CD14-positive monocyte (primary cell): ENCODE measurements around the gene IFITM2. TPM values are rescaled to one million over a fixed set of nuclear protein-coding genes. Genes with fewer than 3 reads are reported as not detected.

Experiments
- DNase-seq, 3 donors: peaks; one replicate each; pipeline ENCODE4 v3.0.0-alpha.2; 2011 to 2022
- H2AFZ ChIP-seq: 2 replicates; pipeline ENCODE4 v1.6.0; 2012; ENCODE audit warnings: mild to moderate bottlenecking, low read depth, low read length, inconsistent platforms; ENCODE audit not compliant: insufficient read depth, poor library complexity, severe bottlenecking
- H3K27ac ChIP-seq, 2 donors: 1 replicate in 1 of 2; 2 replicates in 1 of 2; pipeline ENCODE4 v1.5.1; 2012 to 2013; ENCODE audit warnings: low read length in 2 of 2, control low read depth in 1 of 2, inconsistent platforms in 1 of 2, low read depth in 1 of 2, mild to moderate bottlenecking in 1 of 2
- H3K27me3 ChIP-seq, 2 donors: one replicate each; pipeline versions ENCODE4 v1.6.0 to v1.6.1; 2011 to 2013; ENCODE audit warnings: low read length in 2 of 2; ENCODE audit not compliant: control insufficient read depth in 2 of 2, insufficient read depth in 2 of 2
- H3K36me3 ChIP-seq, 2 donors: replicated peaks in 1 of 2; 1 replicate in 1 of 2; 2 replicates in 1 of 2; pipeline versions ENCODE4 v1.5.1 to v1.6.1; 2012 to 2013; ENCODE audit warnings: low read length in 2 of 2, control low read depth in 1 of 2, inconsistent platforms in 1 of 2, mild to moderate bottlenecking in 1 of 2; ENCODE audit not compliant: insufficient read depth in 2 of 2, control insufficient read depth in 1 of 2
- H3K4me1 ChIP-seq, 2 donors: 1 replicate in 1 of 2; 2 replicates in 1 of 2; pipeline versions ENCODE4 v1.5.1 to v1.6.1; 2012 to 2013; ENCODE audit warnings: low read length in 2 of 2, control low read depth in 1 of 2, inconsistent platforms in 1 of 2, mild to moderate bottlenecking in 1 of 2, moderate library complexity in 1 of 2; ENCODE audit not compliant: insufficient read depth in 2 of 2, control insufficient read depth in 1 of 2
- H3K4me2 ChIP-seq: replicated peaks from 2 replicates; pipeline ENCODE3; 2012; ENCODE audit warnings: low read length, moderate library complexity, mild to moderate bottlenecking; ENCODE audit not compliant: poor library complexity, severe bottlenecking; ENCODE audit errors: extremely low read depth
- H3K4me3 ChIP-seq, 3 experiments: fragments of 200-600 bp in 1 of 3; sonication (generic) in 1 of 3; replicated peaks in 1 of 3; 1 replicate in 2 of 3; 2 replicates in 1 of 3; pipeline ENCODE4 v1.5.1; 2011 to 2013; ENCODE audit warnings: low read length in 3 of 3, mild to moderate bottlenecking in 3 of 3, control low read depth in 2 of 3, low read depth in 2 of 3, inconsistent platforms in 1 of 3, moderate library complexity in 1 of 3
- H3K79me2 ChIP-seq: 2 replicates; pipeline ENCODE4 v1.6.0; 2012; ENCODE audit warnings: mild to moderate bottlenecking, control low read depth, inconsistent platforms, low read length, moderate library complexity; ENCODE audit not compliant: insufficient read depth
- H3K9ac ChIP-seq: 2 replicates; pipeline ENCODE4 v1.6.0; 2017; ENCODE audit warnings: low read length, mild to moderate bottlenecking; ENCODE audit not compliant: insufficient read depth, poor library complexity, severe bottlenecking
- H3K9me3 ChIP-seq, 2 donors: replicated peaks in 1 of 2; 1 replicate in 1 of 2; 2 replicates in 1 of 2; pipeline versions ENCODE4 v1.5.1 to v1.6.1; 2012 to 2013; ENCODE audit warnings: low read length in 2 of 2, control low read depth in 1 of 2; ENCODE audit not compliant: control insufficient read depth in 1 of 2, insufficient read depth in 1 of 2
- H4K20me1 ChIP-seq: 2 replicates; pipeline ENCODE4 v1.6.0; 2012; ENCODE audit warnings: mild to moderate bottlenecking, low read length, control low read depth, moderate library complexity; ENCODE audit not compliant: insufficient read depth
- H3K27ac Mint-ChIP-seq, 7 donors: one replicate each; pipeline ENCODE4 v1.8.0; 2020; ENCODE audit warnings: mild to moderate bottlenecking in 7 of 7, mixed read lengths in 7 of 7, moderate library complexity in 6 of 7, inconsistent platforms in 2 of 7
- H3K27me3 Mint-ChIP-seq, 3 donors: one replicate each; pipeline ENCODE4 v1.8.0; 2021 to 2022; ENCODE audit warnings: low read depth in 3 of 3, mild to moderate bottlenecking in 3 of 3, mixed read lengths in 3 of 3, moderate library complexity in 3 of 3, inconsistent platforms in 1 of 3
- H3K36me3 Mint-ChIP-seq, 2 donors: one replicate each; pipeline ENCODE4 v1.8.0; 2020; ENCODE audit warnings: mixed read lengths in 2 of 2, inconsistent platforms in 1 of 2, mild to moderate bottlenecking in 1 of 2
- H3K4me1 Mint-ChIP-seq: one replicate; pipeline ENCODE4 v1.8.0; 2020; ENCODE audit warnings: mild to moderate bottlenecking, mixed read lengths
- H3K4me3 Mint-ChIP-seq, 2 donors: one replicate each; pipeline ENCODE4 v1.8.0; 2020; ENCODE audit warnings: mild to moderate bottlenecking in 2 of 2, mixed read lengths in 2 of 2, moderate library complexity in 1 of 2
- H3K9me3 Mint-ChIP-seq, 7 donors: one replicate each; pipeline ENCODE4 v1.8.0; 2020 to 2022; ENCODE audit warnings: mixed read lengths in 7 of 7, mild to moderate bottlenecking in 6 of 7, moderate library complexity in 6 of 7, inconsistent platforms in 2 of 7
- WGBS: methylation state at CpG from one replicate; pipeline ENCODE4 v1.1.5; 2013; ENCODE audit warnings: missing lambda C conversion rate; ENCODE audit not compliant: insufficient coverage; 5-methylcytosine and 5-hydroxymethylcytosine counted together
- intact Hi-C, 2 donors: fragments of 100-400 bp; cut with micrococcal nuclease; formaldehyde crosslinking; loops; one replicate each; pipeline versions ENCODE4 v1.15.0 to v1.15.1; 2023
- polyA plus RNA-seq, 3 donors: library from polyadenylated mRNA; depleted of rRNA in 1 of 3; unstranded in 2 of 3; stranded (reverse) in 1 of 3; fragments of 300-500 nt in 2 of 3; fragments of >200 nt in 1 of 3; fragmentation: Illumina TruSeq in 2 of 3; gene quantifications; 1 replicate in 2 of 3; 2 replicates in 1 of 3; pipeline ENCODE4 v1.2.3, GENCODE V29; 2012 to 2021
- TF ChIP-seq, protein P1 (sequence below): fragments of 200-600 bp; IDR thresholded peaks from one replicate; pipeline ENCODE4 v1.8.0; 2022; ENCODE audit warnings: antibody characterized with exemption, mild to moderate bottlenecking

The IFITM2 gene
- polyA plus RNA-seq, 3 donors: 625 to 1,147 (median 705) TPM

DNA sequence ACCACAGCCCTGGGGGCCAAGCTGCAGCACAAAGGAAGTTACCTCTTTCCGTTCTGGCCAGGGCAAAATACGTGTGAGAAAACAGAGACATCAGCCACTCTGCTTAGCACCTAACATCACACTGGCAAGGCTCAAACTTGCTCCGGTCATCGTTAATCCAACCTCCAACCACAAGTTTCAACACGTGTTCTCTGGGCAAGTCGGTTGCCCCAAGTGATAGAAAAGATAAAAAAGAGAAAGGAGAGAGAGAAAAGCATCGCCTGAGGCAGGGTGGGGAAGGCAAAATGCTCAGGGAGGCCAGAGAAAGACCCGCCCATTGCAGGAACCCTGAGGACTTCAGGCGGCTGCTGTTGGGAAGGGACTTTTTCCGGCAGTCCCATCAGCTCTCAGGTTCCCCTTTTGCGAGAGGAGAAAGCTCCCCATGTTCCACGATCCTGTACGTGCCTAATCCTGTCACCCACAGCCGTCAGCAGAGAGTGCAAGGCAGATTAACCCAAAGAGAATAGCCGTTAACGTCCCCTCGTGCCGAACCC, 43.2 kb downstream of the IFITM2 start:
- Histone ChIP-seq H3K79me2 (no peaks in the 10 kb centered on the region), H3K27me3 (peaks cover 0 to 21% of the 10 kb centered on the region in 2 donors), H4K20me1 (no peaks in the 10 kb centered on the region), H3K9me3 (no peaks in the 10 kb centered on the region), H3K4me3 (peak overlapping the region in 1 of 3 experiments; percentile 32), H3K4me2 (peak overlapping the region; percentile 49), H3K9ac (no peak overlapping the region), H3K36me3 (no peaks in the 10 kb centered on the region), H3K27ac (no peak overlapping the region), H2AFZ (peak overlapping the region; percentile 21), H3K4me1 (peaks cover 16 to 28% of the 10 kb centered on the region in 2 donors)
- H3K4me3 Mint-ChIP-seq: peak overlapping the region in 1 of 2 donors; percentile 78
- no peaks in the 10 kb centered on the region for H3K36me3 Mint-ChIP-seq
- no peaks in the 10 kb centered on the region for H3K9me3 Mint-ChIP-seq
- H3K27me3 Mint-ChIP-seq: peaks cover 21 to 61% (median 36%) of the 10 kb centered on the region in 3 donors
- peak in 2 of 3 donors; percentile 24 to 57 for DNase-seq
- H3K27ac Mint-ChIP-seq: peak overlapping the region in 4 of 7 donors; percentile 27 to 72 (median 44)
- WGBS: 17% methylated on average over 9 of the region's 18 CpGs
- intact Hi-C loops: loop anchor here in 1 of 2 donors (5.0 to 10.0 kb wide), 2 partner anchors 46 to 98 kb away; partner anchors contain the start of gene IFITM2
- TF ChIP-seq, protein P1, sequence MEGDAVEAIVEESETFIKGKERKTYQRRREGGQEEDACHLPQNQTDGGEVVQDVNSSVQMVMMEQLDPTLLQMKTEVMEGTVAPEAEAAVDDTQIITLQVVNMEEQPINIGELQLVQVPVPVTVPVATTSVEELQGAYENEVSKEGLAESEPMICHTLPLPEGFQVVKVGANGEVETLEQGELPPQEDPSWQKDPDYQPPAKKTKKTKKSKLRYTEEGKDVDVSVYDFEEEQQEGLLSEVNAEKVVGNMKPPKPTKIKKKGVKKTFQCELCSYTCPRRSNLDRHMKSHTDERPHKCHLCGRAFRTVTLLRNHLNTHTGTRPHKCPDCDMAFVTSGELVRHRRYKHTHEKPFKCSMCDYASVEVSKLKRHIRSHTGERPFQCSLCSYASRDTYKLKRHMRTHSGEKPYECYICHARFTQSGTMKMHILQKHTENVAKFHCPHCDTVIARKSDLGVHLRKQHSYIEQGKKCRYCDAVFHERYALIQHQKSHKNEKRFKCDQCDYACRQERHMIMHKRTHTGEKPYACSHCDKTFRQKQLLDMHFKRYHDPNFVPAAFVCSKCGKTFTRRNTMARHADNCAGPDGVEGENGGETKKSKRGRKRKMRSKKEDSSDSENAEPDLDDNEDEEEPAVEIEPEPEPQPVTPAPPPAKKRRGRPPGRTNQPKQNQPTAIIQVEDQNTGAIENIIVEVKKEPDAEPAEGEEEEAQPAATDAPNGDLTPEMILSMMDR: no peak
- H3K4me1 Mint-ChIP-seq: peaks cover 28% of the 10 kb centered on the region

DNA sequence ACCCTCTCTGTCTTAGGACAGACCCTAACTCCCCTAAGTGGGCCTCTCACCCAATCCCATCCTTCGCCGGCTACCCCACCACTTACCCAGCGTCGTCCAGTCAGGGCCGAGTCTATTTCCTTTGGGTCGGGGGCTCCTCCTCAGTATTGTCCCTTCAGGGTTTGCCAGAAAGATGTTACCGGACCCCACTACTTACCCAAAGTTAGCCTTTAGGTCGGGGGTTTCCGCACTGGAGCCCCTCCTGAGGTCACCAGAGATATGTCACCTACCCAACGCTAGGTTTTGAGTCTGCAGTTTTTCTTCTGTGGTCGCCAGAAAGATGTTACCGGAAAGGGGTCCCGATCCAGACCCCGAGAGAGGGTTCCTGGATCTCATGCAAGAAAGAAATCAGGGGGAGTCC, 43.8 kb downstream of the IFITM2 start:
- H3K4me2 ChIP-seq: no peak overlapping the region
- H3K9ac ChIP-seq: no peak overlapping the region
- peaks cover 28% of the 10 kb centered on the region for H3K4me1 Mint-ChIP-seq

More for the DNA sequence above, 43.8 kb downstream of the IFITM2 start:
- H4K20me1 ChIP-seq: no peaks in the 10 kb centered on the region
- H3K9me3 ChIP-seq: no peaks in the 10 kb centered on the region
- H2AFZ ChIP-seq: no peak overlapping the region
- H3K4me1 ChIP-seq: peaks cover 18 to 33% of the 10 kb centered on the region in 2 donors
- intact Hi-C loops: loop anchor here in 1 of 2 donors (5.0 to 10.0 kb wide), 2 partner anchors 47 to 99 kb away; partner anchors contain the start of gene IFITM2
- H3K79me2 ChIP-seq: no peaks in the 10 kb centered on the region
- no peaks in the 10 kb centered on the region for H3K36me3 Mint-ChIP-seq
- no peak overlapping the region for H3K27ac ChIP-seq
- H3K27me3 ChIP-seq: peaks cover 0 to 22% of the 10 kb centered on the region in 2 donors
- no peak overlapping the region for H3K4me3 ChIP-seq
- peak overlapping the region in 1 of 7 donors; percentile 47 for H3K27ac Mint-ChIP-seq
- TF ChIP-seq, protein P1: no peak
- H3K9me3 Mint-ChIP-seq: no peaks in the 10 kb centered on the region
- no peak for DNase-seq
- WGBS: 98% methylated on average over 12 of the region's 14 CpGs
- H3K27me3 Mint-ChIP-seq: peaks cover 21 to 61% (median 36%) of the 10 kb centered on the region in 3 donors
- no peaks in the 10 kb centered on the region for H3K36me3 ChIP-seq
- H3K4me3 Mint-ChIP-seq: peak overlapping the region in 1 of 2 donors; percentile 33
